Measurements from ENCODE around the gene SORBS1. TPM values are rescaled to one million over a fixed set of nuclear protein-coding genes. Genes with fewer than 3 reads are reported as not detected.
A peak's percentile ranks its signal among the peaks of the same experiment; 100 is the strongest.

The SORBS1 gene
- total and polyA plus RNA-seq, 4 donors, result 13.1 to 68.9 (median 44.0) TPM

GRCh38 chr10:95309958-95310357 is 251.2 kb downstream of the SORBS1 start:
- Histone ChIP-seq H3K4me1 (ENCODE audit: control insufficient read depth in 5 of 5, insufficient read depth in 5 of 5, low read length in 5 of 5) (peaks cover 0 to 10% (median 2%) of the 10 kb centered on the region in 5 donors), H3K27ac (ENCODE audit: low read depth in 1 of 2, low read length in 1 of 2) (no peak overlapping the region), H3K27me3 (ENCODE audit: control insufficient read depth in 3 of 3, insufficient read depth in 3 of 3, low read length in 2 of 3) (no peaks in the 10 kb centered on the region), H3K4me3 (no peak overlapping the region), H3K9ac (ENCODE audit: insufficient read depth in 1 of 2, low read length in 2 of 2) (no peak overlapping the region), H3K9me3 (ENCODE audit: control insufficient read depth in 4 of 4, insufficient read depth in 3 of 4, low read length in 3 of 4) (no peaks in the 10 kb centered on the region), H3K36me3 (ENCODE audit: control insufficient read depth in 4 of 4, insufficient read depth in 4 of 4, low read length in 4 of 4) (peaks cover 2 to 21% (median 5%) of the 10 kb centered on the region in 4 donors)
- 46 to 48% methylated on average over 1 of the region's 1 CpG for WGBS, 2 donors
- no peak for ATAC-seq (ENCODE audit: insufficient read depth, low FRiP score)
- no peak for DNase-seq
- TF ChIP-seq CTCF (IDR thresholded peaks at IDR 0.05; ENCODE audit: control extremely low read depth, extremely low read depth), result no peak

DNA sequence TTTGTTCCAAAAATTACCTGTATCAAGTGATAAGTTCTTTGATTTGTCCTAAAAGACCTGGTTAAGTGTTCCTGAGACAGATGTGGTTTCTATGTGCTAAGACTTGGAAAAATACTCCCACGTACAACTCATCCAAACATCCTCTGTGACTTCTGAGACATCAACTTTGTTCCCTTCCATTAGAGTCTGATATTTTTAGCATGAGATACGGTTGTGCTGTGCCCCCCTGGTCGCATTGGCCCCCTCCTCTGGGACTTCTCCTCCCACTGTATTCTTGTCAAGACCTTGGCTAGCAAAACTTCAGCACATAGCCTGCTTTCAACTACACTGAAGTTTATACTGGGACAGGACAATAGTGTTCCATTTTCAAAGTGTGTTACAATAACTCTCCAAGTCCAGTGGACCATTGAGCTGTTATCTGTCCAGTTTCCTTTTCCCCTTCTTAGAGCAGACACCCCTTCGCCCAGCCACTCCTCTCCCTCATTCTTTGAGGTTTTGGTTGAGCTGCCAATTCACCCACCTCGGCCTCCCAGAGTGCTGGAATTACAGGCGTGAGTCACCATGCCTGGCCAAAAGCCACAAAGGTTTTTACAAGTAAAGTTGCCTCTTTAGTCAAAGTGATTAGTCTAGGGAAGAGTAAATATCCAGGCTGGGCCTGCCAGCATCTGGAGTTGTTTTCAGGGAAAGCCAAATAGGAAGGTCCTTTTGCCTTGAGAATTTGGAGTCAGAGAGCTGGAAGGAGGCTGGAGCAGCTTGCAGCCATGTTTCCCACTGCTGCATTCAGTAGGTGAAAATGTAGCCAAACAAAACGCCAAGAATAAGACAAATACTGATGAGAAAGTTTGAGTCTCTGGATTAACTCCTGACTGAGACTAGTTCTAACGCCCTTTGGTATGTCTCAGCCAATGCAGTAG is 252.5 kb downstream of the SORBS1 start:
- DNase-seq (no peak), ATAC-seq (ENCODE audit: insufficient read depth, low FRiP score) (peak; percentile 81)
- Histone ChIP-seq H3K4me3 (no peak overlapping the region), H3K36me3 (ENCODE audit: control insufficient read depth in 4 of 4, insufficient read depth in 4 of 4, low read length in 4 of 4) (peaks cover 0 to 12% (median 0%) of the 10 kb centered on the region in 4 donors), H3K9ac (ENCODE audit: insufficient read depth in 1 of 2, low read length in 2 of 2) (no peak overlapping the region), H3K4me1 (ENCODE audit: control insufficient read depth in 5 of 5, insufficient read depth in 5 of 5, low read length in 5 of 5) (peaks cover 0 to 10% (median under 1%) of the 10 kb centered on the region in 5 donors), H3K27me3 (ENCODE audit: control insufficient read depth in 3 of 3, insufficient read depth in 3 of 3, low read length in 2 of 3) (no peaks in the 10 kb centered on the region), H3K27ac (ENCODE audit: low read depth in 1 of 2, low read length in 1 of 2) (peak overlapping the region; percentile 34 to 66), H3K9me3 (ENCODE audit: control insufficient read depth in 4 of 4, insufficient read depth in 3 of 4, low read length in 3 of 4) (no peaks in the 10 kb centered on the region)
- TF ChIP-seq CTCF (IDR thresholded peaks at IDR 0.05; ENCODE audit: control extremely low read depth, extremely low read depth), result no peak
- WGBS, 2 donors, result 36 to 55% methylated on average over 8 of the region's 8 CpGs

DNA sequence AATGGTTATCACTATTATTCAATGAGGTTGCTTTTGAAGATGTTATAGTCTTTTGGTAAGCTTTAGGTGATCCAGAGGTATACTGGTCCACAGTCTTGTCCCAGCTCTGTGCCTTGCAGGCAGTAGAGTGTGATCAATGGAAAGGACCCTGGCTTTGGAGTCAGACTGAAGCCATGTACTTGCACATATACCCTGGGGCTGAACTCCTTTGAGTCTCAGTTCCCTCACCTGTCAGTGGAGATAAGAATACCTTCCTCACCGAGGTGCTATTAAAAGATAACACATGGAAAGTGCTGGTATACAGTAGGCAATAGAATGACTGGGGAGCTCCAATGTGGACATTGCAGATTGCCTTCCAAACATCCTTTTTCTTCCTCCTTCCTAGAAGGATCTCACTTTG is 254.3 kb downstream of the SORBS1 start:
- no peak overlapping the region for H3K27ac ChIP-seq (ENCODE audit: low read depth in 1 of 2, low read length in 1 of 2)
- no peaks in the 10 kb centered on the region for H3K9me3 ChIP-seq (ENCODE audit: control insufficient read depth in 4 of 4, insufficient read depth in 3 of 4, low read length in 3 of 4)
- H3K4me1 ChIP-seq (ENCODE audit: control insufficient read depth in 5 of 5, insufficient read depth in 5 of 5, low read length in 5 of 5), result peaks cover 0 to 3% (median 0%) of the 10 kb centered on the region in 5 donors
- 73 to 100% methylated on average over 1 of the region's 1 CpG for WGBS, 2 donors
- no peak for ATAC-seq (ENCODE audit: insufficient read depth, low FRiP score)
- H3K27me3 ChIP-seq (ENCODE audit: control insufficient read depth in 3 of 3, insufficient read depth in 3 of 3, low read length in 2 of 3), result no peaks in the 10 kb centered on the region
- H3K9ac ChIP-seq (ENCODE audit: insufficient read depth in 1 of 2, low read length in 2 of 2), result no peak overlapping the region
- no peak for DNase-seq
- TF ChIP-seq CTCF (IDR thresholded peaks at IDR 0.05; ENCODE audit: control extremely low read depth, extremely low read depth), result no peak
- H3K36me3 ChIP-seq (ENCODE audit: control insufficient read depth in 4 of 4, insufficient read depth in 4 of 4, low read length in 4 of 4), result no peaks in the 10 kb centered on the region
- H3K4me3 ChIP-seq, result no peak overlapping the region

Measured in lung (tissue), 12 donors.